ENCODE measurements around the gene ZNF576.

The ZNF576 gene

DNA sequence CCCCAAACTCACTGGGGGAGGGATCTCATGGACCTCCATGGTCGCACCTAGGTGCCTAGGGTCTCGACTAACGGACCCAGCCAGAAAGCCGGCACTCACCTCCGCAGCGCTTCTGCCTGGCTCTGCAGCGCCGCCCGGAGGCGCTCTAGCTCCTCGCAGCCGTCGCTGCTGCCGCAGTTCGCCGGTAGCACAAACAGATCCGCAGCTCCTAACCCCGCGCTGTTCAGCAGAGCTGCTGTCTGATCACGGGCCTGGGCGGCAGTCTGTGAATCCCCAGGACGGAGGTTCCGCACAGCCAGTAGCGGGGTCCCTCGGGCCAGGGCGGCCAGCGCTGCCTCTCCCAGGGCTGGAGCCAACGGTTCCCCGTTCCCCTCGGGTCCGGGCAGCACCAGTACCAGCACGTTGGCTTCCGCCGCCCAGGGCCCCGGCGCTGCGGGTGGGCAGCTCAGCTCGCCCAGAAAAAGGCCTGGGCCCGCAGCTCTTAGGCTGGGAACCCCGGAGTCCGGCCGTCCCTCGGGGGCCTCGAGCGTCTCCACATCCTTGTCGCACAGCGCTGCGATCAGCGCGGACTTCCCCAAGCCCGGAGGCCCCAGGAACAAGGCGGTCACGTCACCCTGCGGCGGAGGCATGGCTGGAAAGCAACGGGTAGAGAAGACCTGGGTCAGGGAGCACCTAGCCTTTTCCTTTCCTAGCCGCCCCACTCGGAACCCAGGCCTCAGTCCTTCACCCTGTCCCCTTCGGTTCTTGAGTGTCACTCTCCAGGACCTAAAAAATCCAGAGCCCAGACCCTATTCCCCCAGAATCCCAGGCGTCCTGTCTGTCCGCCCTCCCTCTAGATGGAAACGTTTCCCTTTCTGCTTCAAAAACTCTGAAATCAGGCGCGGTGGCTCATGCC lies 1.4 kb upstream of the ZNF576 start:
- peaks cover 31% of the 10 kb centered on the region for H3K36me3 Mint-ChIP-seq (ENCODE audit: low read depth)
- no peaks in the 10 kb centered on the region for H3K9me3 Mint-ChIP-seq
- H3K27me3 Mint-ChIP-seq (ENCODE audit: low read depth), result no peaks in the 10 kb centered on the region
- TF ChIP-seq, protein P1, sequence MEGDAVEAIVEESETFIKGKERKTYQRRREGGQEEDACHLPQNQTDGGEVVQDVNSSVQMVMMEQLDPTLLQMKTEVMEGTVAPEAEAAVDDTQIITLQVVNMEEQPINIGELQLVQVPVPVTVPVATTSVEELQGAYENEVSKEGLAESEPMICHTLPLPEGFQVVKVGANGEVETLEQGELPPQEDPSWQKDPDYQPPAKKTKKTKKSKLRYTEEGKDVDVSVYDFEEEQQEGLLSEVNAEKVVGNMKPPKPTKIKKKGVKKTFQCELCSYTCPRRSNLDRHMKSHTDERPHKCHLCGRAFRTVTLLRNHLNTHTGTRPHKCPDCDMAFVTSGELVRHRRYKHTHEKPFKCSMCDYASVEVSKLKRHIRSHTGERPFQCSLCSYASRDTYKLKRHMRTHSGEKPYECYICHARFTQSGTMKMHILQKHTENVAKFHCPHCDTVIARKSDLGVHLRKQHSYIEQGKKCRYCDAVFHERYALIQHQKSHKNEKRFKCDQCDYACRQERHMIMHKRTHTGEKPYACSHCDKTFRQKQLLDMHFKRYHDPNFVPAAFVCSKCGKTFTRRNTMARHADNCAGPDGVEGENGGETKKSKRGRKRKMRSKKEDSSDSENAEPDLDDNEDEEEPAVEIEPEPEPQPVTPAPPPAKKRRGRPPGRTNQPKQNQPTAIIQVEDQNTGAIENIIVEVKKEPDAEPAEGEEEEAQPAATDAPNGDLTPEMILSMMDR (IDR thresholded peaks at IDR 0.05; ENCODE audit: unreplicated experiment in 3 of 3), result peak; percentile 70 to 79 (median 72)
- H3K4me1 Mint-ChIP-seq, result peaks cover 41% of the 10 kb centered on the region
- H3K27ac Mint-ChIP-seq, result peak overlapping the region; percentile 100
- H3K4me3 Mint-ChIP-seq, result peak overlapping the region; percentile 94 to 98 (median 96)

DNA sequence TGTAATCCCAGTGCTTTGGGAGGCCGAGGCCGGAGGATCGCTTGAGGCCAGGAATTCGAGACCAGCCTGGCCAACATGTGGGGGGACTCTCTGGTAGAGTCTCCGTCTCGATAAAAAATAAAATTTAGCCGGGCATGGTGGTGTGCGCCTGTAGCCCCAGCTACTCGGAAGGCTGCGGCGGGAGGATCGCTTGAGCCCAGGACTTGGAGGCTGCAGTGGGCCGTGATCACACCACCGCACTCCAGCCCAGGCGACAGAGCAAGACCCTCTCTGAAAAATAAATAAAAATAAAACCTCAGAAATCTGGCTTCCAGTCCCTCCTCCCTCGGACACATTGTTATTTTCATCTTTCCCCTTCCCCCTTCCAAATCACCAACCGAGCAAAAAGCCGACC lies 793 bp upstream of the ZNF576 start:
- H3K36me3 Mint-ChIP-seq (ENCODE audit: low read depth), result peaks cover 27% of the 10 kb centered on the region
- H3K9me3 Mint-ChIP-seq, result no peaks in the 10 kb centered on the region
- H3K4me1 Mint-ChIP-seq, result peaks cover 38% of the 10 kb centered on the region
- TF ChIP-seq, protein P1 (IDR thresholded peaks at IDR 0.05; ENCODE audit: unreplicated experiment in 3 of 3), result no peak
- no peaks in the 10 kb centered on the region for H3K27me3 Mint-ChIP-seq (ENCODE audit: low read depth)
- H3K4me3 Mint-ChIP-seq, result peak overlapping the region; percentile 94 to 98 (median 96)
- peak overlapping the region; percentile 100 for H3K27ac Mint-ChIP-seq

DNA sequence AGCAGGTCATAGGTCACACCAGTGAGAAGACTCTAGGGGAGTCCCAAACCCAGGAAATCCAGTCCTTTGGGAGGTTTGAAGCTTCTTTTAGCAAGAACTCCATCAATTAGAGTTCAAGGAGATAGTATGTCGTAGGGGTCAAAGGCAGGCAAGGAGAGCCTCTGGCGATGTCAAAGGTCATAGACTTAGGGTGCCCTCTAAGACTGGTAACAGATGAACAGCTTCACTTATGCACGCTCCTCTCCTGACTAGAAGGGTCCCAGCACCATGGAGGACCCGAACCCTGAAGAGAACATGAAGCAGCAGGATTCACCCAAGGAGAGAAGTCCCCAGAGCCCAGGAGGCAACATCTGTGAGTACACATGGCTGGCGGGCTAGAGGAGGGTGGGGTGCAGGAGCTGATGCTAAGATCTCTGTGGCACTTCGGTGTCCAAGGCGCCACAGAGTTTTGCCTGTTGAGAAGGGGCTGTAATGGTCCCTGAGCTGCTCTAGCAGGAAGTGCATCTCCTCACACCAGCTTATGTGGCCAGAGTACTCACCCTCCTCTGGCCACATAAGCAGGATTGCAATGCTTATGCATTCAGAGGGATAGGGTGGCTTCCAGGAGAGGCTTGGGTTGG lies 557 bp downstream of the ZNF576 start:
- Mint-ChIP-seq H3K27ac (peak overlapping the region; percentile 100), H3K4me3 (peak overlapping the region; percentile 94 to 98 (median 96)), H3K9me3 (no peaks in the 10 kb centered on the region), H3K27me3 (ENCODE audit: low read depth) (no peaks in the 10 kb centered on the region), H3K4me1 (peaks cover 35% of the 10 kb centered on the region), H3K36me3 (ENCODE audit: low read depth) (peaks cover 26% of the 10 kb centered on the region)
- TF ChIP-seq, protein P1 (IDR thresholded peaks at IDR 0.05; ENCODE audit: unreplicated experiment in 3 of 3), result no peak

DNA sequence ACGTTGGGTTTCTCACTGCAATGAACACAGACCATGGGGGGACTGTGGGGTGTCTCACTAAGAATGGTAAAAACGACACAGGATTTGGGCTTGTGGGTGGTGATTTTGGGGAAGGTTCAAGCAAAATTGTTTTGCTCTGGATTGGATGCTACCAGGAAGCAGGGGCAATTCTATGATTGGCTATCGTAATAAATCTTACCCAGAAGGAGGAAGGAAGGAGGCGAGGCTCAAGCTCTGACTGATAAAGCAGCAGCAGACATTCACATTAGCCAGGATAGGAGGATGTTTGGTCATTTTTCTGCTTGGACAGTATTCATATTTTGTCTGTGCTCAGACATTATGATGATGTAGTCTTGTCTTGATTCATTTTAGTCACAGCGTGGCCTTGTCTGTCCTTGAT lies 1.5 kb downstream of the ZNF576 start:
- peaks cover 35% of the 10 kb centered on the region for H3K4me1 Mint-ChIP-seq
- peak overlapping the region; percentile 94 to 98 (median 96) for H3K4me3 Mint-ChIP-seq
- peaks cover 22% of the 10 kb centered on the region for H3K36me3 Mint-ChIP-seq (ENCODE audit: low read depth)
- no peaks in the 10 kb centered on the region for H3K27me3 Mint-ChIP-seq (ENCODE audit: low read depth)
- TF ChIP-seq, protein P1 (IDR thresholded peaks at IDR 0.05; ENCODE audit: unreplicated experiment in 3 of 3), result no peak
- H3K27ac Mint-ChIP-seq, result peak overlapping the region; percentile 100
- no peaks in the 10 kb centered on the region for H3K9me3 Mint-ChIP-seq

DNA sequence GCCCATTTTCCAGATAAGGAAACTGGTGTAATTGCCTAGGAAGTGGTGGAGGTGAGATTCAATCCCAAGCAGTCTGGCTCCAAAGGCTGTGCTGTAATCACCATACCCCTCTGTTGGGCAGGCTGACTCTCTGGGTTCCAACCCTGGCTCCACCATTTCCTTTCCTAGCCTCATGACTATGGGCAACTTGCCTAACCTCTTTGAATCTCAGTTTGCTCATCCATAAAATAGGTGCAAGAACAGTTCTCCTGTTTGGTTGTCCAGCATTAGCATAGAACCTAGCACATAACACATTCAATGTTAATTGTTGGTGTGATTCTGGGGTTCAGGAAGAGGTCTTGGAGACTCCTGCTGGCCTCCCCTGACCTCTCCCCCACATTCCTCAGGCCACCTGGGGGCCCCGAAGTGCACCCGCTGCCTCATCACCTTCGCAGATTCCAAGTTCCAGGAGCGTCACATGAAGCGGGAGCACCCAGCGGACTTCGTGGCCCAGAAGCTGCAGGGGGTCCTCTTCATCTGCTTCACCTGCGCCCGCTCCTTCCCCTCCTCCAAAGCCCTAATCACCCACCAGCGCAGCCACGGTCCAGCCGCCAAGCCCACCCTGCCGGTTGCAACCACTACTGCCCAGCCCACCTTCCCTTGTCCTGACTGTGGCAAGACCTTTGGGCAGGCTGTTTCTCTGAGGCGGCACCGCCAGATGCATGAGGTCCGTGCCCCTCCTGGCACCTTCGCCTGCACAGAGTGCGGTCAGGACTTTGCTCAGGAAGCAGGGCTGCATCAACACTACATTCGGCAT lies 2.2 kb downstream of the ZNF576 start:
- peaks cover 30% of the 10 kb centered on the region for H3K4me1 Mint-ChIP-seq
- no peaks in the 10 kb centered on the region for H3K27me3 Mint-ChIP-seq (ENCODE audit: low read depth)
- TF ChIP-seq, protein P1 (IDR thresholded peaks at IDR 0.05; ENCODE audit: unreplicated experiment in 3 of 3), result no peak
- peaks cover 16% of the 10 kb centered on the region for H3K36me3 Mint-ChIP-seq (ENCODE audit: low read depth)
- peak overlapping the region in 2 of 3 experiments; percentile 25 to 100 for H3K27ac Mint-ChIP-seq
- peak overlapping the region; percentile 94 to 98 (median 96) for H3K4me3 Mint-ChIP-seq
- H3K9me3 Mint-ChIP-seq, result no peaks in the 10 kb centered on the region
